Measurements from ENCODE around the gene SLC47A1. TPM values are rescaled to one million over a fixed set of nuclear protein-coding genes. Genes with fewer than 3 reads are reported as not detected.
A peak's percentile ranks its signal among the peaks of the same experiment; 100 is the strongest.
"Not testable (repeated sequence)": the region's sequence is repeated elsewhere in the genome, so short reads cannot be mapped to it uniquely, and the experiment has no call there.

SLC47A1 gene
- total and polyA plus RNA-seq, 2 experiments from 2014 or later = 19.7 to 48.6 TPM

GRCh38 chr17:19513897-19514488 is 19.7 kb upstream of the SLC47A1 start:
- no peaks in the 10 kb centered on the region for H3K27me3 ChIP-seq
- peaks cover 4% of the 10 kb centered on the region for H3K4me1 ChIP-seq (ENCODE audit: low read depth)
- TF ChIP-seq, protein P1, sequence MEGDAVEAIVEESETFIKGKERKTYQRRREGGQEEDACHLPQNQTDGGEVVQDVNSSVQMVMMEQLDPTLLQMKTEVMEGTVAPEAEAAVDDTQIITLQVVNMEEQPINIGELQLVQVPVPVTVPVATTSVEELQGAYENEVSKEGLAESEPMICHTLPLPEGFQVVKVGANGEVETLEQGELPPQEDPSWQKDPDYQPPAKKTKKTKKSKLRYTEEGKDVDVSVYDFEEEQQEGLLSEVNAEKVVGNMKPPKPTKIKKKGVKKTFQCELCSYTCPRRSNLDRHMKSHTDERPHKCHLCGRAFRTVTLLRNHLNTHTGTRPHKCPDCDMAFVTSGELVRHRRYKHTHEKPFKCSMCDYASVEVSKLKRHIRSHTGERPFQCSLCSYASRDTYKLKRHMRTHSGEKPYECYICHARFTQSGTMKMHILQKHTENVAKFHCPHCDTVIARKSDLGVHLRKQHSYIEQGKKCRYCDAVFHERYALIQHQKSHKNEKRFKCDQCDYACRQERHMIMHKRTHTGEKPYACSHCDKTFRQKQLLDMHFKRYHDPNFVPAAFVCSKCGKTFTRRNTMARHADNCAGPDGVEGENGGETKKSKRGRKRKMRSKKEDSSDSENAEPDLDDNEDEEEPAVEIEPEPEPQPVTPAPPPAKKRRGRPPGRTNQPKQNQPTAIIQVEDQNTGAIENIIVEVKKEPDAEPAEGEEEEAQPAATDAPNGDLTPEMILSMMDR (IDR thresholded peaks at IDR 0.05; ENCODE audit: low read depth, low read length) = peak; percentile 85
- H3K27ac ChIP-seq = no peak overlapping the region
- H3K9me3 ChIP-seq (ENCODE audit: low read depth) = no peaks in the 10 kb centered on the region
- H3K36me3 ChIP-seq = no peaks in the 10 kb centered on the region
- DNase-seq (ENCODE audit: low read depth in 1 of 2, low spot score in 1 of 2) = peak; percentile 75 to 82
- H3K4me3 ChIP-seq = no peak overlapping the region

DNA sequence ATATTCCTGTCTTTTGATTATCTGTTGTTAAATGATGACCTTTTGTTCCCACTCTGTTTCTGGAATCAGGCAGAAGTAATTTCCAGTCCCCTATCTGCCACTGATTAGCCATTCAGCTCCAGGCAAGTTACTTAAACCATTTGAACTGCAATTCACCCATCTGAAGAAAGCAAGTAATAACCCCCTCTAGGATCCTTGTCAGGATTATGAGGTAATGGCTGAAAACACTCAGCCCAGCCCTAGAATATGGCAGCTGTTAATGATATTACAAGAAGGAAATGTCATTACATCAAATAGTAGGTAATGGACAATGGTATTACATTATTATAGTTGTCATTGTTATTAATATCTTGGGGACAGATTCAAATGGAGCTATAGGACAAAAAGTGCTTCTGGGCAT is 16.0 kb upstream of the SLC47A1 start:
- Histone ChIP-seq H3K27me3 (no peaks in the 10 kb centered on the region), H3K4me3 (no peak overlapping the region), H3K4me1 (ENCODE audit: low read depth) (peaks cover 11% of the 10 kb centered on the region), H3K27ac (no peak overlapping the region), H3K9me3 (ENCODE audit: low read depth) (no peaks in the 10 kb centered on the region), H3K36me3 (no peaks in the 10 kb centered on the region)
- TF ChIP-seq, protein P1 (IDR thresholded peaks at IDR 0.05; ENCODE audit: low read depth, low read length) = no peak
- no peak for DNase-seq (ENCODE audit: low read depth in 1 of 2, low spot score in 1 of 2)

GRCh38 chr17:19519388-19520291 is 14.0 kb upstream of the SLC47A1 start:
- Histone ChIP-seq H3K27ac (peak overlapping the region; percentile 1), H3K4me1 (ENCODE audit: low read depth) (peaks cover 11% of the 10 kb centered on the region)
- peak; percentile 14 to 36 for DNase-seq (ENCODE audit: low read depth in 1 of 2, low spot score in 1 of 2)
- H3K27me3 ChIP-seq; H3K9me3 ChIP-seq (ENCODE audit: low read depth); H3K4me3 ChIP-seq; H3K36me3 ChIP-seq: not testable (repeated sequence)

DNA sequence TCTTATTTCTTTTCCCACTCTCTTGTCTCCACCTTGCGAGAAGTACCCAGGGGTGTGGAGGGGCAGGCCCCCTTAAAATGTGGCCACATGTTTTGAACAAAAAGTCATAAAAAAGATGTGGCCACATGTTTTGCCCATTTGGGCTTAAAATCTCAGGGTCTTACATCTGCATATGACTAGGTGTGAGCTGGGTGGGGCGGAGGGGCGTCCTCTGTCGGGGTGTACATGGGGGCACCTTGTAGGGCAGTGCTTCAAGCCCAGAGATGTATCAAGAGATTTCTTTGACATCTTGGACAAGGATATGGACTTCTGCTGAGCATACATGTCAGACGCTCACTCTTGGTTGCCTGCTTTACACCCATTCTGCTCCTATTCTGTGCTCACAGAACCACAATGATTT is 13.0 kb upstream of the SLC47A1 start:
- TF ChIP-seq, protein P1 (IDR thresholded peaks at IDR 0.05; ENCODE audit: low read depth, low read length) = no peak
- Histone ChIP-seq H3K4me1 (ENCODE audit: low read depth) (peaks cover 10% of the 10 kb centered on the region), H3K27me3 (no peaks in the 10 kb centered on the region), H3K27ac (peak overlapping the region; percentile 1), H3K4me3 (no peak overlapping the region), H3K9me3 (ENCODE audit: low read depth) (no peaks in the 10 kb centered on the region), H3K36me3 (no peaks in the 10 kb centered on the region)
- DNase-seq (ENCODE audit: low read depth in 1 of 2, low spot score in 1 of 2) = no peak

- TF ChIP-seq, protein P1 (IDR thresholded peaks at IDR 0.05; ENCODE audit: low read depth, low read length) = no peak
- Histone ChIP-seq H3K9me3 (ENCODE audit: low read depth) (no peaks in the 10 kb centered on the region), H3K4me3 (no peak overlapping the region), H3K4me1 (ENCODE audit: low read depth) (peaks cover 7% of the 10 kb centered on the region), H3K36me3 (no peaks in the 10 kb centered on the region), H3K27ac (no peak overlapping the region), H3K27me3 (no peaks in the 10 kb centered on the region)
- DNase-seq (ENCODE audit: low read depth in 1 of 2, low spot score in 1 of 2) = no peak
Observed at GRCh38 chr17:19523690-19524089, 10.0 kb upstream of the SLC47A1 start.

- not testable (repeated sequence) for H3K9me3 ChIP-seq (ENCODE audit: low read depth)
Observed at GRCh38 chr17:19526950-19527349, 6.7 kb upstream of the SLC47A1 start.

More at GRCh38 chr17:19526950-19527349, 6.7 kb upstream of the SLC47A1 start:
- not testable (repeated sequence) for H3K27me3 ChIP-seq; H3K4me3 ChIP-seq; H3K4me1 ChIP-seq (ENCODE audit: low read depth); H3K36me3 ChIP-seq; H3K27ac ChIP-seq; DNase-seq (ENCODE audit: low read depth in 1 of 2, low spot score in 1 of 2)

All from cardiac muscle cell (in vitro differentiated cells and primary cell).